HTERT RPE-1 (cell line): ENCODE data around the gene GJC2.
"Not testable (repeated sequence)": the region's sequence is repeated elsewhere in the genome, so short reads cannot be mapped to it uniquely, and the experiment has no call there.

Experiments
- in situ Hi-C: fragments of 300-500 bp; cut with MboI; formaldehyde crosslinking; loops from 4 replicates; pipeline ENCODE4 v1.14.3; 2020; ENCODE audit warnings: low sequenced_read_pairs

GJC2 gene

DNA sequence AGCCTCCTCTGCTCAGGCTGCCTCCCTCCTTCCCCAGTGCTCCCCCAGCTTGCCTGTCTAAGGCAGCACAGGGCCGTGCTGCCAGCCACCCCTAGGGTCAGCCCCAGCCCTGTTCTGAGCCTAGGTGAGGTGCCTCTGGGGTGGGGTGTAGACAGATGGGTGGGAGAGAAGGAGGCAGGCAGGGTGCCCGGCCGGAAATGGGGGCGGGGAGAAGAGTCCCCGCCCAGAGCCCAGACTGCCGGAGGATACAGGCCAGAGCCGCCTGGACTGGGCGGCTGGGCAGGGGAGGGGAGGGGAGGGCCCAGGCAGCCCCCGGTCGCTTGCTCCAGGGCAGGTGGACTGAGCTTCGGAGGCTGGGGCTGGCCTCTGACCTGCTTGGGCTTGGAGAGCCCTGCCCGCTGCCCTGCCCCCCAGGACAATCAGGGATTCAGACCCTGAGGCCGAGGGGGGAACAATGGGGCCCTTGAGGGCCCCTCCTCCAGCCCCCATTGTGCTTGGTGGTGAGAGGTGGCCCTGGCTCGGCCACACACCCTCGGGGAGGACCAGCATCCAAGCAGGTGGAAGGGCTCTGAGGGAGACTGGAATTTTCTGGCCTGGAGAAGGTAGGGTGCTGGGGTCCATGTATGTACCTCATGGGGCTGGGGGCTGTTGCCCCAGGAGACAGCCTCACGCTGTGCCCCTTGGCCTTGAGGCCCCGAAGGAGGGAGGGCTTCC is at the start of gene GJC2:
Gene GJC2, plus strand, starts transcription at position 525 of the 714 bp plus-strand sequence. CDS start 7,829 bp downstream, outside the sequence.
- in situ Hi-C loops = no loop called here

DNA sequence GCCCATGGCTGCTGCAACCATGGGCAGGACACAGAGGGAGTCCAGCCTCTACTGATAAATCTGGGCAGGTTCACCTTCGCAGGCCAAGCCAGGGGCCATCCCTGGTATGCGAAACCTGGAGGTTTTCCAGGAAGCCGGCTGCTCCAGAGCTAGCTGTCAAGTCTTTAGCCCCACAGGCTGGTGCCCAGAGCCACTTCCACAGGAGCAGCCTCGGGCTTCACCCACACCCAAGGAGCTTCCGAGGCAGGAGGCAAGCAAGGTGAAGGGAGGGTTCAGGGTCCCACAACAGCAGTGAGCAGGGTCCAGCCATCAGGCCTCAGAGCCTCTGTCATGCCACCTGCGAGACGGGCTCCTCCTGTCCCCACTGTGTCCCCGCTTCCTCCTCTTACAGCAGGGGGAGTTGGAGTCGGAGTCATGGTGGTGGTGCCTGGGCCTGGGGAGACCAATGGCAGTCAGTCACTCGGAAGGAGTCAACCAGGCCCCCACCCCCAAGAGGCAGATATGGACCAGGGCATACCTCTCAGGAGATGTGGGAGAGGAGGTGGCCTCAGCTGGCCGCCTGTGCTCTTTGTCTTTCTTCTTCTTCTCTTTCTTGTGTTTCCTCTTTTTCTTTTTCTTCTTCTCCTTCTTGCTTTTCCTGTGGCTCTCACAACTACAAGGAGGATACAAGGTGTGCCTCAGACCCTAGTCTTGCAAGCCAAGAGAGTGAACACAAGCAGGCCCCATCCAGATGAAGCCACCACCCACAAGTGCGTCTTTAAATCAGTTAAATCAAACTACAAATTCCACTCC is 48.7 kb upstream of the GJC2 start:
- in situ Hi-C loops = no loop called here

DNA sequence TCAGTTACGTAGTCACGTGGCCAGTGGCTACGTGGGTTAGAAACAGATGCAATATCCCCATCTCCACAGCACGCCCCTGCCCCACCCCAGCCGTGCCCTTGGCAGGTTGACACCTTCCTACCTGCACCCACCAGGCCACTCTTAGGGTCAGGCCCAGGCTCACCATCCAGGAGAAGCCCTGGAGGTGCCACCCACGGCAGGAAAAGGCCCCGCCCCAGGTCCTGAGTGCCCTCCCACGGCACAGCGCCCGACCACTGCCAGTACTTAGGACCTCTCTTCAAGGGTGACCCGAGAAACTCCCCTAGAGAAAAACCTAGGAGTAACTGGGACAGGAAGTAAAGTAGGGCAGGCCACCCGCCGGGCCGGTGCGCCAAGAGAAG is 48.1 kb upstream of the GJC2 start:
- in situ Hi-C loops = no loop called here

DNA sequence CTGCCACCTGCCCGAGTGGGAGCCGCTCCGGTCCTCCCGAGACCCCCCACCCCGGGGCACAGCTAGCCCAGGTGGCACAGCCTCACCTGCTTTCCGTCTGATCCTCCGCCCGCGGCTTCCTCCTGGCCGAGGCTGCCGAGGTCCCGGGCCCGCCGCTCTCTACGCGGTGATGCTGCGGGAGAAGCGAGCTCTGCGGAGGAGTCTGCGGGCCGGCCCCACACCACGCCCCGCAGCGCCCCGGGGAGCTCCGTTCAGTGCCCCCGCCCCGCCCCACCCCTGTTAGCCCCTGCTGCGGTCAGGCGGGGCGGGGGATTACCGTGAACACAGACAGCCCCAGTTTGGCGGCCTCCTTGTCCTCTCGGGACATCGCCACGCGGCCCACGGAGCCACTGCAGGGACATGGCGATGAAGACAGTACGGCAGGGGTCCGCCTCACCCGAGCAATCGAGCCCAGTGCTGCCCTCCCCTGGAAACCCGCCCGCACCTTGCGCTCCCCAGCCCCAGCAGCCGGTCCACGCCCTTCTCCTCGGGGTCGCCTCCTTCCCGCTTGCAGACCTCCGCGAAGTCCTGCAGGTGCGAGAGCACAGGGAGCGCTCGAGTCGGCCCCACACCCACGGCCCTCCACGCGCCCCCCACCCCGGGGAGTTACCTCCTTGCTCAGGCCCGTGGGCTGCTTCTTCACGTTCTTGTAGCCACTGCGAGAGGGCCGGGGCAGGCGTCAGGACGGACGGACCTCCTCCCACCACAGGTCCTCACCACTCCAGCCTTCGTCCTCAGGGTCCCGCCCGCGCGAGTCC is 47.5 kb upstream of the GJC2 start:
- in situ Hi-C loops = no loop called here

DNA sequence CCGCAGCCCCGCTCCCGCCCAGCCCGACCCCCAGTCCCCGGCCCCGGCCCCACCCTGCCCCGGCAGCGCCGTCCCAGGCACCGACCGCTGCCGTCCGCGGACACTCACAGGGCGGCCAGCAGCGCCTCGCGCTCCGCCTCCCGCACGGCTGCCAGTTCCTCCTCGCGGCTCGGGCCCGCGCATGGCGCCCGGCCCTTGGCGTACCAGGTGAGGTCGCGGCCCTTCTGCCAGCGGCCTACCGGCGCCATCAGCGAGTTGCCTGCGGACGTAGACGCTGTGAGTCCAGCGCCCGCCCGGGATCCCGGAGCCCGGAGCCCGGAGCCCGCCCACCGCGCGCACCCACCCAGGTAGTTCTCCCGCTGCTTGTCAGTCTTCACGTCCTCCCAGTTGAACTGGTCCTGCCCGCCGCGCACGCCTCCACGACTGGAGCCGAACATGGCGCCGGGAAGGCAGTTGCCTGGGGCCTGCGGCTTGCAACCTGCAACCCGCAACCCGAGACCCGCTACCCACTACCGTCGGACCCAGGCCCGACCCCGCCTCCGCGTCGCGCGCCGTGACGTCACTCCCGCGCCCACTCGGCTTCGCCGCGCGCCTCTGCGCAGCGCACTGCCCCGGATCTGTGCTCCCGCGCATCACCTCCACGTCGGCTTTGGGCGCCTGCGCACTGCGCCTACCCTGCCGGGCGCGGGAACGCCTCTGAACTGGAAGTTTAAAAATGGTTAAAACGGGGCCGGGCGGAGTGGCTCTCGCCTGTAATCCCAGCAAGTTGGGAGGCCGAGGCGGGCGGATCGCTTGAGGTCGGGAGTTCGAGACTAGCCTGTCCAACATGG is 46.7 kb upstream of the GJC2 start, which contains the start of gene C1orf35:
Gene C1orf35, minus strand, starts transcription at position 535 of the 830 bp plus-strand sequence. Its CDS starts 98 bp downstream, at position 437.
- in situ Hi-C loops = no loop called here

DNA sequence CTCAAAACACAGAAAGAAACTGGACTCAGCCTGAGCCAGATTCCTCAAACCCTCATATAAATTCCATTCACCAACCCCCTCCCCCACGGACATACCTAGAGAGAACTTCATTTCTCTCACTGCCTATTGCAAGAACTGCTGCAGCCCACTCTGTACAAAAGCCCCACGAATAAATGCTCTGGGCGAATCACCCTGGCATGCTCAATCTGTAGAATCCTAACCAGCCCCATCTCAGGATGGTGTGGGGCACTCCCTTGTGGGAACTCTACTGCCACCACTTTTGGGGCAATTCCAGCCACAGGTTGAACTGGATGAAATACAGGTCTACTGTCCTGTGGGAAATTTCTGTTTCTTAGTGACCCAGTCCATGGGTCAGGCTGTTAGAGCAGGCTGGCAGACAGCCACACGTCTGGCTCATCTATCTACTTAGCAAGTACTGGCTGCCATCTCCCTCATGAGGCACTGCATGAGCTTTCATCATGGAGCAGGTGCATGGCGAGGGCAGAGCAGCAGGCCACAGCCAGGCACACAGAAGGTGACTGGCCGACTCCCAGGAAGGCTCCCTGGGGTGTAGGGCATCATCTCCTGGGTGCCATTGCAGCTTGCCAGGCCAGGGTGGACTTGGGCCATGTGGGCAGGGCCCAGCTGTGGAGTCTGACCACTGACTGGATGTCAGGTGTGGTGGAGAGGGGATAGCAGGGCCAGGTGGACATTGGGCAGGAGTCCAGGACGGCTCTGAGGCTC is 45.0 kb upstream of the GJC2 start:
- in situ Hi-C loops = no loop called here

DNA sequence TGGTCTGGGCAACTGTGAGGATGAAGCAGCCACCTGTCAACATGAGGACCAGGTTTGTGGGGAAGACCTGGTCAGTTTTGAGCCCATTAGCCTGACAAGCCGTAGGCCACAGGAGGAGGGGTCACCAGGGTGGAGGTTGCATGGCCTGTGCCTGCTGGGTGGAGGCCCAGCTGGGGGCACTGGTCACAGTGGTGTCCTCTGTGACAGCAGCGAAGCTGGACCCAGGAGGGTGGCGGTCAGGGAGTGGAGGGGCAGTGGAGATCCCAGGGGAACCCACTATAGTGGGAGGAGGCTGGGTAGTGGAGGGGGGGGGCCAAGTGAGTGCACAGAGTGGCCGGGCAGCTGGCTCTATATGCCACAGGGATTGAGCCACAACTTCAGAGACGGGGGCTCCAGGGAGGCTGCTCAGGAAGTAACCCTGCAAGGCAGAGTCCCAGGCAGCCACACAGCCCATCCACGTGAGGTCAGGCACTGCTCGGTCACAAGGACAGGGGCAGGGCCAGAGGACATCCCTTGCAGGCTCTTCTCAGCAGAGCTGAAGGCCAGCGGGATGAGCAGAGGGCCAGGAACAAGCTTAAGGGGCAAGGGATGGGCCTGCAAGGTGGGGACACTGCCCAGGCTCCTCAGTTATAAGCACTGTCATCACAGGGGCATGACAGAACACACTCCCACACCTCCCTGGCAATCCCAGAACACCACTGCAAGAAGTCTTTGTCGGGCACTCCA is 44.3 kb upstream of the GJC2 start:
- in situ Hi-C loops = no loop called here

DNA sequence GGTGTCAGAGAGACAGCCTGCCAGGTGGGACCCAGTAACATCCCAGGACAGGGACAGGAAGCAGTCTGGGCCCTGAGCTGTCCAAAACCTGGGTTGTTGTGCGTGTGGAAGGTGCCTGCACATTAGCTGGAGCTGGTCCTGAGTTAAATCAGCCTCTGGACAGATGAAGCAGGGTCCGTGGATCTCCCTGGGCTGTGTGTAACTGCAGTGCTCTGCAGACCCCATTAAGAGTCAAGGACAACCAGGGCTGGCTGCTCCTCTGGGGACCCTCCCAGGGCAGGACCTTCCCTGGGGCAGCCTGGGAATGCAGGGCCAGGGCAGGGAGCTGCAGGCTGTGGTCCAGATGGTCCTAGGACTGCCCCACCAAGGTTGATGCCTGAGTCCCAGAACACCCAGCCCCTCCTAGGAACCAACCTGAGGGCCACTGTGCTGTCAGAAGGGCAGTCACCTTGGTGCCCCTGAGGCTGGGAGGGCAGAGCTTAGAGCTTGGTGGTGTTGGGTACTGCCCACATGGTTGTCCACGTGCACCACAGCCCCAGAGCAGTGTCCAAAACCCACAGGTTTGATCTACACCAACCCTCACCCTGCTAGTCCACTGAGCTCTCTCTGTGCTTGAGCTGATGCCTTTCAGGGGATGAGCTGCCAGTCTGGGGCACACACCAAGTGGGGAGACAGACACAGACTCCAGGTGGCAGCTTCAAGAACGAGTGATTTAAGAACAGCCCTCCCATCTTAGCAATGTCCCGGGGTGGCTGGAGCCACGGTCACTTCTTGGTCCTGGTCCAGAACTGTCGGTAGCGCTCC is 43.5 kb upstream of the GJC2 start:
- in situ Hi-C loops = no loop called here

DNA sequence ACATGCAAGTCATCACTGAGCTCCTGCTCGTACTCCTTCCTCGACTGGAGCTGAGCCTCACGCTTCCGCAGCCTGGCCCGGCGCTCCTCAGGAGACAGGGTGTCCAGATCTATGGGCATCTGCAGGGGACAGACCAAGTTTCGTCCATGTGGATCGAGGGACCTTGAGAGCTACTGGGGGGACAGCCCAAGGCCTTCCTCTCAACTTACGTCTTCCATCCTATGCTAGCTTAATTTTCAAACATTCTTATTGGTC is 43.0 kb upstream of the GJC2 start:
- in situ Hi-C loops = no loop called here

DNA sequence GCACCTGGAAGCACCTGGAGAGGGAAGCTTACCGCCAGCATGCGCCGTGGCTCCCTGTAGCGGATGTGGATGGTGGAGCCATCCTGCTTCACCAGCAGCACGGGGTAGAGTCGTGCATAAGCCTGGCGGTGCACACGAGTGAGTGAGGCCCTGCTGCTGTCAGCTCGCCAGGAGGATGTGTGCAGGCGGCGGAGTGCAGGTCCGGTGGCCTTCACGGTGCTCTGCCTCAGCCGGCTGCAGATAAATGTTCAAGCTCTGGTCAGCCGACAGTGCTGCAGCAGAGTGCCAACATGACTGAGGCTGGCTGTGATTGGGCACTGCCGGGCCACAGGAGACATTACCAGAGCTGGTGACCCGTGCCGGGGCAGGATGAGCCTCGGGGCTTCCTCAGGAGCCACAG is 42.1 kb upstream of the GJC2 start:
- in situ Hi-C loops = no loop called here

DNA sequence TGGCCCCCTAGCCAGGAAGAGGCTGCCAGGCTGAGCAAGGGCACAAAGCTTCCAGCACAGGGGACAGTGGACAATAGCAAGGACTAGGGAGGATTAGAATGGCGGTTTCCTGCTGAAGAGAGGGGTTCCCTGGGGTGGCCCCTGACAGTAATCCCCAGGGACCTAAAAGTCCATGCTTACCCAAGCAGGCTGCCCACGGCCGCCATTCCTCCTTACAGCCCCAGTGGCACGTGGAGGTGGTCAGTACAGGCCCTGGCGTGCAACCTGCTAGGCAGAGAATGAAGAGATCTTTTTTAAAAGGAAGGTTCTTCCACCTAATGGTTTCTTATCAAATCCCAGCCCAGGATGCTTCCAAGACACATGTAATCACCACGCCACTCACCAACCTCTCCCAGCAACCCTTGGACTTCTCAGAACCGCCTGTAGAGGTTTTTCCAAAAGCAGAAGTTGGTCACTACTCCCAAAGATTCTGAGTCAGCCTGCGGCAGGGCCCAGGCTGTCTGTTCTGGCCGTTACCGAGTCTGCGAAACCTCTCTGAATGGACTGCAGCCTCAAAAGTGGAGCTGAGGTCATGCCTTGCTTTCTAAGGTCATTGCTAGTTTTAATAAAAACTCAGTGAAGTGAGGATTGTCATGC is 41.6 kb upstream of the GJC2 start:
- in situ Hi-C loops = no loop called here

DNA sequence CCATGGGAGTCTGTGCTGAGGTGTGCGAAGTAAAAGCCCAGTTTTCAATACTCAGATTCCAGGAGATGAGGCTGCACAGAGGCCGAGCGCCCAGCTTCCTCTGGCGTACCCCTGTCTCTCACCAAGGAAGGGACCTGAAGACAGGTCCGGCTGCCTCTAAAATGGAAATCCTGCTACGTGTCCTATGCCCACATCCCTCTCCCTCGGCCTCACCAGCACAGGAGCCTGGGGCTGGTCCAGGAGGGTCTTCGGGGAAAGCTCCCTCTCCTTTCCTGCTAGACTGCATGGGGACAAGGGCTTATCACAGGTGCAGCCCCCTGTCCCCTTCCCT is 41.0 kb upstream of the GJC2 start:
- in situ Hi-C loops = no loop called here

DNA sequence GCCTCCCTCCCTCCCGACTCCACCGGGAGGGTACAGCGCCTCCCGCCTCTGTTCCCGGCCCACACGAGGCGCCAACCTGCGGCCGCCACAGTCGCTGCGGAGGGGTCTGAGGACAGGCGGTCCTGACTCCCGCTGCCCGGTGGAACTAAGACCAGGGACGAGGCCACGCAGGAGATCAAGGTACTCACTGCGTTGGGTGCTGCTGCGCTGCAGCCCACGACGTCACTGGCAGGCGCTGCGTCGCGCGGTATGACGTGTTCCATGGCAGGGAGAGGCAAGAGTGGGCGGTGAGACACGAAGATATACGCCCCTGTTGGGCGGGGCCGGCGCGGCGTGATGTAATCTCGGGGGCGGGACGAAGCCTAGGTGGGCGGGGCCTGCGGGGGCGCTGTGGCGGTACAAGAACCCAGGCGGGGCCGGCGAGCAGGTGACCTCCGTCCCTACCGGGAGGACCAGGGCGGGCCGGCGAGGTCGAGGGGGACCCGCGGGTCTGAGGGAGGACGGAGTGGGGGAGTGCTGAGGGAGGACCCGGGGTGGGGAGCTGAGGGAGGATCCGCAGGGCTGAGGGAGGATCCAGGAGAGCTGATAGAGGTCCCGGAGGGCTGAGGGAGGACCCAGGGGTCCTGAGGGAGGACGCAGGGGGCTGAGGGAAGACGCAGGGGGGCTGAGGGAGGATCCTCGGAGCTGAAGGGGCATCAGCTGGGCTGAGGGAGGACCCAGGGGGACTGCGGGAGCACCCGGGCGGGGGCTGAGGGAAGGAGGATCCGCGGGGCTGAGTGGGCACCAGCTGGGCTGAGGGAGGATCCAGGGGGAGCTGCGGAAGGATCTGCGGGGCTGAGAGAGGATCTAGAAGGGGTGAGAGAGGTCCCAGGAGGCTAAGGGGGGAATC is 40.4 kb upstream of the GJC2 start, which contains the start of gene MRPL55:
Gene MRPL55, minus strand, starts transcription at position 227 of the 889 bp plus-strand sequence. CDS start 1,039 bp downstream, outside the sequence.
- in situ Hi-C loops = no loop called here

DNA sequence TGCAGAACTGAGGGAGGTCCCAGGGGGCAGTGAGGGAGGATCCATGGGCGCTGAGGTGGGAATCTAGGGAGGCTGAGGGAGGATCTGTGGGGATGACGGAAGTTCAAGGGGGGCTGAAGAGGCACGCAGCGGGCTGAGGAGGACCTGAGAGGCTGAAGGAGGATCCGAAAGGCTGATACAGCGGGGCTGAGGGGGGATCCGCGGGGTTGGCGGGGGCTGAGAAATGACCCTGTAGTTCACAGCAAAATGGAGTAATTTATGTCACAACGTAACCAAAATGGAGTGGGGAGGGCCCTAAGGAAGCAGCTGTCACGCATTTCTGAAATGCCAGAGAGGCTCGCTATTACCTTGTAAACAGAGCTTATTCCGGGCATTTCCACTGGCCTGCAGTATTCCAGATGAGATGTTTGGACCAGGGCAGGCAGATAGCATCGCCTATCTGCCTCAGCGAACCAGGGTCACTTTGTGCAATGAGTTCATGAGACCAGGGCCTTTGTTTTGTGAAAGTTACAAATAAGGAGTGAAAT is 39.7 kb upstream of the GJC2 start:
- in situ Hi-C loops = no loop called here

DNA sequence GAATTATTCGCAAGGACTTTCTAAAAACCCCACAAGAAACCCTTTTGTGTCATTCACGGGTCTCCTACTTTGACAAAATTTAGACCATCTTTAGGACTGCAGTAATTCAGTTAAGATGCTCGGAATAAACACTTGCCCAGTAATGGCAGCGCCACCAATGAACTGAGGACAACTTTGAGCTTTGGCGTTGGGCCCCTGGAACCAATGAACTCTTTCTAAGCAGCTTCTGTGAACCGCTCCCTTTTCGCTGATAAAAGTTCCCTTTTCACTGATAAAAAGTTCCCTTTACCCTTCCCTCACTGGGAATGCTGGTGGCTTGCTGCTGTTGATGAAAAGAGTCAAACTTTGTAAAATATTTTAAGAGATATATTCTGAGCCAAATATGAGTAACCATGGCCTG is 39.2 kb upstream of the GJC2 start:
- in situ Hi-C loops = no loop called here

DNA sequence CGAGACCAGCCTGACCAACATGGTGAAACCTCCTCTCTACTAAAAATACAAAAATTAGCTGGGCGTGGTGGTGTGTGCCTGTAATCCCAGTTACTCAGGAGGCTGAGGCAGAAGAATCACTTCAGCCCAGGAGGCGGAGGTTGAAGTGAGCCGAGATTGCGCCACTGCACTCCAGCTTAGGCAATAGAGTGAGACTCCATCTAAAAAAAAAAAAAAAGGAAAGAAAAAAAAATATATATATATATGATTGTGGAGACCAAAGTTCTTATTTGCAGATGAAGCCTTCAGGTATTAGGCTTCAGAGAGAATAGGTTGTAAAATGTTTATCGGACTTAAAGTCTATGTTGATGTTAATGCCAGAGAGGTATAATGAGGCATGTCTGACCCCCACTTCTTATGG is 38.4 kb upstream of the GJC2 start:
- in situ Hi-C loops = not testable (repeated sequence)

DNA sequence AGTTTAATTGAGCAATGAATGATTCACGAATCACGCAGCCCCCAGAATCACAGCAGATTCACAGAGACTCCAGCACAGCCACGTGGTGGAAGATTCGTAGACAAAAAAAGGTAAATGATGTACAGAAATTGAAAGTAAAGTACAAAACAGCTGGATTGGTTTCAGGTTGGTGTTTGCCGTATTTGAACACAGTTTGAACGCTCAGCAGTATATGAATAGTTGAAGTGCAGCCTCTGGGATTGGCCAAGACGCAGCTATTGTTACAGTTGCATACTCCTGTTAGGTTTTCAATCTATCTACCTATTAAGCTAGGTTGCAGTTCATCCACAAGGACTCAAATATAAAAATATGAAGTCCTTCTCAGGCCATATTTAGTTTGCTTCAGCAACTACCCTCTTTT is 37.6 kb upstream of the GJC2 start:
- in situ Hi-C loops = no loop called here
